Suprapubic skin (tissue), 4 donors: Measurements from ENCODE around the gene AGER.

Experiments
- EP300 ChIP-seq: sonication (generic); formaldehyde crosslinking; IDR thresholded peaks from one replicate; pipeline ENCODE4 v1.6.1; 2017; ENCODE audit warnings: antibody characterized with exemption
- POLR2A ChIP-seq, 2 donors: fragments of 450-650 bp; IDR thresholded peaks; one replicate each; pipeline ENCODE4 v1.6.1; 2017; ENCODE audit warnings: antibody characterized with exemption in 2 of 2, mild to moderate bottlenecking in 2 of 2, moderate library complexity in 2 of 2
- POLR2AphosphoS5 ChIP-seq, 3 donors: sonication (generic); formaldehyde crosslinking; IDR thresholded peaks; one replicate each; pipeline ENCODE4 v1.6.1; 2017; ENCODE audit warnings: antibody characterized with exemption in 3 of 3
- TF ChIP-seq, protein P1 (sequence below), 2 donors: fragments of 200-600 bp in 1 of 2; fragments of 450-650 bp in 1 of 2; sonication (generic) in 1 of 2; IDR thresholded peaks; one replicate each; pipeline ENCODE4 v1.5.1; 2016 to 2019; ENCODE audit warnings: antibody characterized with exemption in 2 of 2, mild to moderate bottlenecking in 1 of 2, moderate library complexity in 1 of 2

- TF ChIP-seq, protein P1, sequence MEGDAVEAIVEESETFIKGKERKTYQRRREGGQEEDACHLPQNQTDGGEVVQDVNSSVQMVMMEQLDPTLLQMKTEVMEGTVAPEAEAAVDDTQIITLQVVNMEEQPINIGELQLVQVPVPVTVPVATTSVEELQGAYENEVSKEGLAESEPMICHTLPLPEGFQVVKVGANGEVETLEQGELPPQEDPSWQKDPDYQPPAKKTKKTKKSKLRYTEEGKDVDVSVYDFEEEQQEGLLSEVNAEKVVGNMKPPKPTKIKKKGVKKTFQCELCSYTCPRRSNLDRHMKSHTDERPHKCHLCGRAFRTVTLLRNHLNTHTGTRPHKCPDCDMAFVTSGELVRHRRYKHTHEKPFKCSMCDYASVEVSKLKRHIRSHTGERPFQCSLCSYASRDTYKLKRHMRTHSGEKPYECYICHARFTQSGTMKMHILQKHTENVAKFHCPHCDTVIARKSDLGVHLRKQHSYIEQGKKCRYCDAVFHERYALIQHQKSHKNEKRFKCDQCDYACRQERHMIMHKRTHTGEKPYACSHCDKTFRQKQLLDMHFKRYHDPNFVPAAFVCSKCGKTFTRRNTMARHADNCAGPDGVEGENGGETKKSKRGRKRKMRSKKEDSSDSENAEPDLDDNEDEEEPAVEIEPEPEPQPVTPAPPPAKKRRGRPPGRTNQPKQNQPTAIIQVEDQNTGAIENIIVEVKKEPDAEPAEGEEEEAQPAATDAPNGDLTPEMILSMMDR (IDR thresholded peaks at IDR 0.05) = no peak
- TF ChIP-seq POLR2AphosphoS5 (IDR thresholded peaks at IDR 0.05) (no peak), POLR2A (IDR thresholded peaks at IDR 0.05) (no peak), EP300 (no peak)
Measured at GRCh38 chr6:32194388-32194787, 10.3 kb upstream of the AGER start.
